HG03025 (cell line): ENCODE data around the gene RGS19.
"Not testable (repeated sequence)": the region's sequence is repeated elsewhere in the genome, so short reads cannot be mapped to it uniquely, and the experiment has no call there.

ENCODE experiments used
- ATAC-seq: cut with Tn5 transposase; IDR thresholded peaks from one replicate; pipeline ENCODE4 v1.9.1; 2021; ENCODE audit warnings: mild to moderate bottlenecking, moderate library complexity; ENCODE audit not compliant: unreplicated experiment, low FRiP score

Gene RGS19, protein sequence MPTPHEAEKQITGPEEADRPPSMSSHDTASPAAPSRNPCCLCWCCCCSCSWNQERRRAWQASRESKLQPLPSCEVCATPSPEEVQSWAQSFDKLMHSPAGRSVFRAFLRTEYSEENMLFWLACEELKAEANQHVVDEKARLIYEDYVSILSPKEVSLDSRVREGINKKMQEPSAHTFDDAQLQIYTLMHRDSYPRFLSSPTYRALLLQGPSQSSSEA

DNA sequence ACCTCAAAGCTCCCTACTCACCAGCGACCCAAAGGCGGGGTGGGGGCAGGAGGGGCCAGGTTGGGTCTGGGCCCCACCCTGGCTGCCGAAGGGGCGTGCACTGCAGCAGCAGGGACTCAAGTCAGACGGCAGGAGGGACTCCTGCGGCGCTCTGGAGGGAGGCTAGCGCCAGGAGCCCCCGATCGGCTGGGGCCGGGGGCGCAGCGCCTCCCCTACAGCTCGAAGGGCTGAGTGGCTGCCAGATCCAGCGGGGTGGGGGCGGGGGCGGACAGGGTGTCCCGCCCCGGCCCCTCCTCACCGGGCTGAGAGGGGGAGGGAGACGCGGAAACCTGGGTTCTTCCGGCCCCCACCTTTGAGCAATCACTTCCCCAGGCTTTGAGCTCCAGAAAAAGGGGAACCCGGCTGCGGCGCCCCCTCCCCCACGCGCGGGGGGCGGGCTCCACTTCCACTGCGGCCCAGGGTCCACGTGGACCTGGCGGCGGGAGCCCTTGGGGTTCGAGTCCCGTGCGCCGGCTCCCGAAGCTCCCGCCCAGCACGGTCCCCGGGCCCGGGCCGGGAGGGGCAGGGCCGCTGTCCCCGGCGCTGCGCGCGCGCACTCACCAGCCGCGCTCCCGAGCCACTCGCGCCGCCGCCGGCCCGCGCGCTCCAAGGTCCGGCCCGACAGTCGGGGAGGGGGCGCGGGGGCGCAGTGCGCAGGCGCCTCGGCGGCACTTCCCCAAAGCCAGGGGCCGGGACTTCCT is at the start of gene RGS19:
TSS of gene RGS19 (minus strand) at position 246 of the 740 bp plus-strand sequence. CDS start 2,632 bp downstream, outside the sequence.
- ATAC-seq: no peak

DNA sequence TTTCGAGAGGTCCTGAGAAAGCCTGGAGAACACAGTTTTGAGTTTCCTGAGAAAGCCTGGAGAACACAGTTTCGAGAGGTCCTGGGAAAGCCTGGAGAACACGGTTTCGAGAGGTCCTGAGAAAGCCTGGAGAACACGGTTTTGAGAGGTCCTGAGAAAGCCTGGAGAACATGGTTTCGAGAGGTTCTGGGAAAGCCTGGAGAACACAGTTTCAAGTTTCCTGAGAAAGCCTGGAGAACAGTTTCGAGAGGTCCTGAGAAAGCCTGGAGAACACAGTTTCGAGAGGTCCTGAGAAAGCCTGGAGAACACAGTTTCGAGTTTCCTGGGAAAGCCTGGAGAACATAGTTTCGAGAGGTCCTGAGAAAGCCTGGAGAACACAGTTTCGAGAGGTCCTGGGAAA is 44.2 kb upstream of the RGS19 start:
- not testable (repeated sequence) for ATAC-seq

DNA sequence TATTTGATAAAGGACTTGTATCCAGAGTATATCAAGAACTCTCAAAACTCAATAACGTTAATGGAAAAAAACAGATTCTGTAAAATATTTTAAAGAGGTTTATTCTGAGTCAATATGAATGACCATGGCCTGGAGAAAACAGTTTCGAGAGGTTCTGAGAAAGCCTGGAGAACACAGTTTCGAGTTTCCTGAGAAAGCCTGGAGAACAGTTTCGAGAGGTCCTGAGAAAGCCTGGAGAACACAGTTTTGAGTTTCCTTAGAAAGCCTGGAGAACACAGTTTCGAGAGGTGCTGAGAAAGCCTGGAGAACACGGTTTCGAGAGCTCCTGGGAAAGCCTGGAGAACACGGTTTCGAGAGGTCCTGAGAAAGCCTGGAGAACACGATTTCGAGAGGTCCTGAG is 43.6 kb upstream of the RGS19 start:
- not testable (repeated sequence) for ATAC-seq

DNA sequence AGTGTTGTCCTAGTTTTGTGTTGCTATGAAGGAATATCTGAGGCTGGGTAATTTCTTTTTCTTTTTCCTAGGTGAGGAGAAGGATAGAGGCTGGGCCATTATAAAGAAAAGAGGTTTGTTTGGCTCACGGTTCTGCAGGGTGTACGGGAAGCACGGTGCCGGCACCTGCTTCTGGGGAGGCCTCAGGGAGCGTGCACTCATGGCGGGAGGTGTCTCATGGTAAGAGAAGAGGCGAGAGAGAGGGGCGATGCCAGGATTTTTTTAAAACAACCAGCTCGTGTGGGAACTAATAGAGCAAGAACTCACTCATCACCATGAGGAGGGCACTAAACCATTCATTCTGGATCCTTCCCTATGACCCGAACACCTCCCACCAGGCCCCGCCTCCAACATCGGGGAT is 42.3 kb upstream of the RGS19 start:
- no peak for ATAC-seq

DNA sequence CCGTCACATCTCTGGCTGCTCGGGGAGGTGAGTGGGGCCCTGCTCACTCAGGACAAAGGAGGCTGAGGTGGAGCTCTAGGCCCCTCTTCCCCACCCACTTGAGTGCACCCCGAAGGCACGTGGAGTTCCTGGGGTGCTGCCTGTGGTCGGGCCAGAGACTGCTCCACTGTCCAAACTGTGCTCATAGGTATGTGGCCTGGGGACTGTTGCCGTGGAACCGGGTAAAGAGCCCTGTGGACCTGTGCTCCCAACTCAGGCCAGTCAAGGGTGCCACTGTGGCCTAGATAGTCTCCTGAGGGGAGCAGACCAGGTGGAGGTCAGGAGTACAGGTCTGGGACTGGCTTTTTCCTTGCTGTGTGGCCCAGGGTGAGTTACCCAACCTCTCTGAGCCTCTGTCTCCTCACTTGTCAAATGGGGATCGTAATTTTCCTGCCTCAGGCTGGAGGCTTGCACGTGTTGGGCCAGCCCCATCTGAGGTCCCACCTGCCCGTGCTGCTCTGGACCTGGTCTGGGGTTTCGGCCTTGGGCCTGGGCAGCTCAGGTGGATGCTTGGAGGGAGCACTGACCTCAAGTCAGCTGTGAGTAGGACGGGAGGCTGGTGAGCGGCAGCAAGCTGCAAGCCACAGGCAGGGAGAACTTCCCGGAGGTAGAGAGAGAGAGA is 40.5 kb upstream of the RGS19 start:
- ATAC-seq: no peak

DNA sequence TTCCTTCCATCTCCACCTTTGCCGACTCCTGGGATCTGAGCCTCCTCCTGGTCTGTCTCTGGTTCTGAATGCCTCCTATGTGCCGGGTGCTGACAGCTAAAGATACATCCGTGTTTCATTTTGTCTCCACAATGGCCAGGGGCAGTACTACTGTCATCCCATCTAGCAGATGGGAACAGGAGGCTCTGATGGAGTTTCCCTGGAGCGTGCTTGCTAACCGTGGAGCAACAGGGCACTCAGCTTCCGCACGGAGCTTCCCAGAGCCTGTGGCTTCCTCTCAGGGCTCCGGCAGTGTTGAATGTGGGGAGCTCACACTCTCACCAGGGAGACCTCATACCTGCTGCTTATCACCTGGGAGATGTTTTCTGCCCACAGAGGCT is 40.0 kb upstream of the RGS19 start:
- ATAC-seq: no peak

DNA sequence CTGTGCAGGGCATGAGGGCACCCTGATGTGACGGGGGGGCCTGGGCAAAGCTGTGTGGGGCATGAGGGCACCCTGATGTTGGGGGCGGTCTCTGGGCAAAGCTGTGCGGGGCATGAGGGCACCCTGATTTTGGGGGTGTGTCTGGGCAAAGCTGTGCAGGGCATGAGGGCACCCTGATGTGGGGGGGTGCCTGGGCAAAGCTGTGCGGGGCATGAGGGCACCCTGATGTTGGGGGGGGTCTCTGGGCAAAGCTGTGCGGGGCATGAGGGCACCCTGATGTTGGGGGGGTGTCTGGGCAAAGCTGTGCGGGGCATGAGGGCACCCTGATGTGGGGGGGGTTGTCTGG is 38.1 kb upstream of the RGS19 start:
- not testable (repeated sequence) for ATAC-seq

DNA sequence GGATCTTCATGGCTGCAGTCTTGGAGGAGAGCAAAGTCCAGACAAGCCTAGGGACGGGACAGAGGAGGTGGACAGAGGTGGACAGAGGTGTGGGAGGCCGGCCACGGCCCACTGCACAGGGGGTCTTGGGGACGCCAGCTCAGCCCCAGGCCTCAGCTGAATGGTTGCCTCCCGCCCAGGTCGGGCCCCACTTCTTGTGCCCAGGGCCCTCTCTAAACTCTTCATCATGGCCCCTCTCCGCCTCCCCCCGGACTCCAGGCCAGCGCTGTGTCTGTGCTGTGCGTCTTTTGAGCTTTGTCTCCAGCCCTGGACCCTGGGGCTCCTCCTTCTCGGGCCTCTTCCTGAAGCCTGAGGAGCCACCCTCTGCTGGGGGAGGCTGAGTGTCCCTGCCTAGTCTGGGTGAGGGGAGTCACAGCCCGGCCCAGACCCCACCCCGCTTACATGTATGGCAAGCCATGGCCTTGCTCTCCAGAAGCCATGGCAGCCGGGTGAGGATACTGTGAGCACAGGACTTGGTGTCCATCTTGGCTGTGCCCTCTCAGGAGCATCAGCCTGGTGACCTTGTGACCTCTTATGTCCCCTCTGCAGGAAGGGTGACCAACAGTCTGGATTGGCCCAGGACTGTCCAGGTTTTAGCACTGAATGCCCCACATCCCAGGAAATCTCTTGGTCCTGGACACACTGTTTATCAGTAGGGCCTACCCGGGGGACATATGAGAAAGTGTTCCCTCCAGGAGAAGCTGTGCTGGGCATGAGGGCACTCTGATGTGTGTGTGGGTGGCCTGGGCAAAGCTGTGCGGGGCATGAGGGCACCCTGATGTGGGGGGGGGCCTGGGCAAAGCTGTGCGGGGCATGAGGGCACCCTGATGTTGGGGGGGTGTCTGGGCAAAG is 37.5 kb upstream of the RGS19 start:
- ATAC-seq: no peak

DNA sequence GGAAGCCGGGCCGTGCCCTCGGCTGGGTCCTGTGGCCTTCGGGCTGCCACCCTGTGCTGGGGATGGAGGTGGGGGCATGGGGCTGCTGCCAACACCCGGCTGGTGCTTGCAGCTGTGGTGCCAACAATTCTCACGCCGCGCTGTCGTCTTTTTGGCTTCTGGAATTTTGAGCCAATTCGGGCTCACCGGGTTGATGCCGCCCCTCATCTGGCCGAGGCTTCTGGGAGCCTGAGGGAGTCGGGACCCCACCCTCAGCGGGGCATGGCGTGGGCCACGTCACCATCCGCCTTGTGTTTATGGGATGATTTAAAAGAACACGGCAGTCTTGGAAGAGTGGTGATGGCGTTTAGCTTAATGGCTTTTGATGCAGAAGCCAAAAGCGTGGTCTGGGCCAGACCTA is 36.7 kb upstream of the RGS19 start:
- ATAC-seq: no peak

DNA sequence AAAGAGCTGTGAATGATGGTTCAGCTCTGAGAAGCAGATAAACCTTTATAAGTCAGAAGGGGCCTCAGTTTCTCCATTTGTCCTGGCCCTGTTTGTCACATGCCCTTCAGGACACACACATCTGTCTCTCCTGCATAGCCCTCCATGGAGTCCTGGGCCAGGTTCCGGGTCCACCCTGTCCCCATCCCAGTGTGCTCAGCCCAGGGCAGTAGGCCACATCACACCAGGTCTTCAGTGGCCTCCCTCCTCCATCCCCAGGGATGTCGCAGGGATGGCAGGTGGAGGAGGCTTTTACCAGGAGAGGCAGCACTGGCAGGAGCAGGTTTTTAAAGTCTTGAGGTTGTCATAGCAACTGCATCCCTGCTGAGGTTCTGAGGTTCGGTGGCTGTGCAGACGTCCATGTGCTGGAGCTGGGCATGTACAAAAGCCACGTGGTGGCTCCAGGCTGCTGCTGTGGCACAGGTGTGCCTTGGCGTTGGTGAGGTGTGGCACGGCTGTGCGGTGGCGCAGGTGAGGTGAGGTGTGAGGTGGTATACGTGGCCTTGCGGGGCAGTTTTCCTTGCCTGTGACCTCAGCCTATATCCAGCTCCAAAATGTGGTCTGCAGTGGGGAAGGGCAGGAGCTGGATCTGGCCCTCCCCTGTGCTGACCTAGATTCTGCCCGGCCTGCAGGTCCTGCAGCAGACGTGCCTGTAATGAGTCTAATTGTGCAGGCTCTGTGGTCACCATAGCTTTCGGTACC is 36.0 kb upstream of the RGS19 start:
- no peak for ATAC-seq

DNA sequence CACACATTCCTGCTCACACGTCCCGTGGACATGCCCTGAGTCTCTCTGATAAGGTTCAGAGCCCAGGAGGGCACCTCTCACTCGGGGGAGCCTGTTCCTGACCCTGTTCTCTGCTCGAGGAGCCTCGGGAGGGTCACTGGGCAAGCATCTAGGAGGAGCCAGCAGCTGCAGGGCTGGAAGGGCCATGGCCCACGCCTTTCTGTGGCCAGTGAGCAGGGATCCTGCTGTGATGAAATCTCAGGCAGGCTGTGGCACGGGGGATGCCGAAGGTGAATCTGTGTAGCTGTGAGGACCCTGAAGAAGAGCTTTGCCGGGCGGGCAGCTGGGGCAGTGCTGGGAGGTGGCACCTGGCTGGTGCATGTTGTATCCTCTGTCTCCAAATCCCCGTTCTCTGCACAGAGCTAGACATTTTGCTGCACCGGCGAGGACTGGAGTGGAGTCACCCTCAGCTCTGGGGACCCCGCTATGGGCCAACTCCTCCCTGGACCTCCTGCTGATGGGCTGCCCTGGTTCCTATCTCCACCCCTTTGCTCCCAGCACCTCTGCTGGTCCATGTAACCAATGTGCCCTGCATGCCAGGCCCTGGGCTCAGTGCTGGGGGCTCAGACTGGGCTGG is 35.1 kb upstream of the RGS19 start:
- no peak for ATAC-seq

DNA sequence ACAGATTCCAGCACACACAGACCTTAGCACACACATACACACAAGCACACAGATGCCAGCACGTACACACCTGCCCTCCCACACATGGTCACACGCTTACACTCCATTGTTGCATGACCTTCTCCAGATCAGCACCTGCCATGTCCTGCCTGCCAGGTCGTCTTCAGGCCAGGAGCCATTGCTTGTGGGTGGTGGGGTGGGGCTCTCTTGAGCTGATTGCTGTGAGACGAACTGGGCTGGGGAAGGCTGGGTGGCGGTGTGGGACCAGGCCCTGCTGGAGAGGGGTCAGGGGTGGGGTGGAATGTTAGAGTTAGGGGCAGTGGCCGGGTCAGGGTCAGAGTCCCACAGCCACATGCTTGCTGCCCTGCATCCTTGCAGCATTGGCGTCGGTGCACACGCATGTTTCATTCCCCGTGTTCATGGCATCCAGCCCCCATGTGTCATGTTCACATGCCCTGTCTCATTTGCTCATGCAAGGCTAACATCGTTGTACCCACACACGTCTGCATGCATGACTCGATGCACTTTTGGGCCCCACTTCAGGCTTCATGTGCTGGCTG is 34.6 kb upstream of the RGS19 start:
- ATAC-seq: no peak

DNA sequence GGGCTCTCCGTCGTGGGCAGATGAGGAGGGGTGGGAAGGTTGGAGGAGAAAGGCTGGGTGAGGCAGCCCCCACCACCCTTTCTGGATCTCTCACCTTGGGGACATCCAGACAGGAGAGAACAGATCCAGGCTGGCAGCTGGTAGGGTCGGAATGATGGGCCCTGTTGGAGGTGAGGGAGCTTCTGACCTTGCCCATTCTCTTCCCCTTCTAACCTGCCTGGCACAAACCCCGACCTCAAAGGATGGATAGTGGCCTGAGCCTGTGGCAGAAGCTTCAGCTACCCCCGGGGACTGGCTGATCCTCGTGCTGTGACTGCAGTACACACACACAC is 34.1 kb upstream of the RGS19 start:
- no peak for ATAC-seq

DNA sequence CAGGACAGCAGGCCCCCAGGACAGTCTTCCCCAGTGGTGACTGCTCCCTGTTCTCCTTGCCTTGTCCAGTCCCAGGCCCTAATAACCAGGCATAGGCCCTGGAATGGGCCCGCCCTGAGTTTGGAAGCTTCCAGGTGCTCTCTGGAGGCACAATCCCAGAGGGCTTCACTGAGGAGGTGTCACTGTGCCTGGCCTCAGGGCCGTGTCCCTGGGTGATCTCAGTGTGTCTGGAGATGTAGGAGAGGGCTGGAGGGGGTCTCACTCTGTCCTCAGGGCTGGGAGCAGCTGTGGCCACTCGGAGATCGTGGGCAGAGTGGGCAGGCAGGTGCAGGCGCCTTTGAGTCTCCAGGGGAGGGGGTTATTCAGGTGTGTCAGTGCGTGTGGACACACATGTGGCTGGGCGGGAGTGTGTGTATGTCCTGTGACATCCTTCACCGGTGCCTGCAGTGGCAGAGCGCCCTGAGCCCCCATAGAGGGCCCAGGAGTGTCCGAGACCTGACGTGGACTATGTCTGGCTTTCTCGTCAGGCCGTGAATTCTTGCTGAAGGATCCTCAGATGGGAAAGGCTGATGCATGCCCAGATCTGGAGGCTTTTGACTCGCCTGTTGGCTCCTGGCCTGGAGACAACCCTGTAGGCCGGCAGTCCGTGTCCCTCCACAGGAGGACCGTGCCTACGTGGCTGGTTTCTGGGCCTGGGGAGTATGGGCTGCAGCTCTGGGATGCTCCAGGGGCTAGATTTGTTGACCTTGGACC is 33.5 kb upstream of the RGS19 start:
- no peak for ATAC-seq

DNA sequence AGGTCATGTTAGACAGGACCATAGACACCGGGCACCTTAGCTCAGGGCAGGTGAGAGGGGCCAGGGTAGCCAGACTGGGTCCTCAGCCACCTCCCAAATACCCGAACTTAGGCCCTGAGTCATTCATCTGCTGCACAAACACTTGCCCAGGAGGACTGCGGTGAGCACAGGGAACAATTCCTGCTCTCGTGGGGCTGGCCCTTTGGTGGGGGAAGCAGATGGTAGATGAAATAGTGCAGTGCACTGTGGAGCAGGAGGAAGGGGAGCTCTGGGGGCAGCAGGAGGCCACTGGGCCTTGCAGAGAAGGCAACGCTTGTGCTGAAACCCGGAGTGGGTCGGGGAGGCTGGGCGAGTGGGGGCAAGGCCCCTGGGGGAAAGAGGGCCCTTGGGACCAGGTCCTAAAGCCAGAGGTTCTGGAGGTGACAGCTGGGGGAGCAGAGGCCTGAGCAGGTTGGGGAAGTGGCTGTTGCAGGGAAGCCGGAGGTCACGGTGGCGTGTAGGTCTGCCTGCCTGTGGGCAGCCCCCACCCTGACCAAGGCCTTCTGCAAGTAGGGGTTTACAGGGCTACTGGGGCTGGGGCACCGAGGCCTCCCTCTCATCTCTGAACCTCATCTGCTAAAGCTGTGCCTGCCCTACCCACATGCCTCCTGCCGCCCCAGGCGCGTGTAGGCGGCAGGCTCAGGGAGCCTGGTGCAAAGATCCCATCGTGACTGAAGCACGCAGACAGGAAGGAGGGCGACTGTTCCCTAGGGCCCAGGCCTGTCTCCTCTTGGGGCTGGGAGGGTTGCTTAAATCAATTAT is 32.7 kb upstream of the RGS19 start:
- no peak for ATAC-seq

DNA sequence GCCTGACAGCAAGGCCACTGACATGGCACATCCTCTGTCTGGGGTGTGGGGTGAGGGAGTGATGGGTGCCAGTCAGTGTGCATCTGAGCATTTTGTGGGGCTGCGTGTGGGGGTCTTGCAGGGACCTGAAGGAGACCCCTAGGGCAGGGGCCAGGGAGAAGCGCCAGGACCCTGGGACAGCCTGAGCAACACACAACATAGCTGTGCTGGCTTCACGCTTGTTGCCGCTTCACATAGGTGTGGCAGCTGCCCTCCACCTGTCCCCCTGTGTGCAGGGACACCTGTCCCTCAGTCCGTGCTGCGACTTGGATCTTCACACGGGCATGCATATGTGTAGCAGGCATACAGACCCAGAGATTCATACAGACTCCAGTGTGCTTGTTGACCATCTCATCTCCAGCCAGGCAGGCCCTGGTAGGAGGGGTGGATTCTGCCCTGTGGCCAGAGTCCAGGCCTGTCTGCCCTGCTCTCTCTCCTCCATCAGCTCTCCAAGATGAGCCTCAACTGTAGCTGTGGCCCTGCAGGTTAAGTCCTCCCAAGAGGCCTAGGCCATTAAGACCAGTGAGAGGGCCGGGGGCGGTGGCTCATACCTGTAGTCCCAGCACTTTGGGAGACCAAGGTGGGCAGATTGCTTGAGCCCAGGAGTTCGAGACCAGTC is 31.2 kb upstream of the RGS19 start:
- no peak for ATAC-seq

DNA sequence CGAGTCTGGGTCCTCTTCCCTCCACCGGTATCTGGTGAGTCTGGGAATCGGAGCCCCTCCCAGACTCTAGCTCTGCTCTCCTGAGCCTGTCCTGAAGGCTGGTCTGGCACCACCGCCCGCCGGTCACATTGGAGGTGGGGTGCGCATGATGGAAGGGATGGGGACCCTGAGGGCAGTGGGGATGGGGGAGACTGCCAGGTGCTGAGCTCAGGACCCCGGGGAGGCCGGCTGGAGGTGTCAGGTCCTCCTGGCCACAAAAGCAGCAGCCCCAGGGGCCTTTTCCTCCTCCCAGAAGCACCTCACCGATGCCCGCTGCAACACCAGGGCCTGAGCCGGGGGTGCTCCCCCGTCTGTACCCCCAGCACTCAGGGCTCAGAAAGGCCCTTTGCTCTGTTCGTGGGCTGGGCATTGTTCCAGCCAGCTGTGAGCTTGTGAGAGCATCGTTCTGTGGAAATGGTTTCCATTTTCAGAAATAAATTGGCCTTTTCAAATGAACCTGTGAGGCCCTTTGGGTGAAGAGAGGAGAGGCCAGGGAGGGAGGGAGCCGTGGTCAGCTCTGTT is 30.6 kb upstream of the RGS19 start:
- ATAC-seq: no peak
